HepG2 (cell line): ENCODE measurements around the gene VSIR.

ENCODE experiments used
- ATF3 ChIP-seq: sonication (generic); formaldehyde crosslinking; IDR thresholded peaks from 2 replicates; pipeline ENCODE4 v1.4.0; 2020; ENCODE audit warnings: missing genetic modification reagents
- BRD4 ChIP-seq: sonication (generic); formaldehyde crosslinking; IDR thresholded peaks from 2 replicates; pipeline ENCODE4 v1.4.0; 2020; ENCODE audit warnings: missing genetic modification reagents
- CENPBD1 ChIP-seq: sonication (generic); formaldehyde crosslinking; IDR thresholded peaks from 2 replicates; pipeline ENCODE4 v1.8.0; 2022; ENCODE audit warnings: missing genetic modification reagents, low read depth, mild to moderate bottlenecking, borderline replicate concordance
- CHD2 ChIP-seq: IDR thresholded peaks from 2 replicates; pipeline ENCODE4 v1.6.1; 2011; ENCODE audit warnings: low read depth, low read length, improper control_type of control experiment
- CREB1 ChIP-seq, 2 experiments: fragments of 450-650 bp in 1 of 2; IDR thresholded peaks; 2 replicates each; pipeline ENCODE4 v1.6.1; 2016 to 2017; ENCODE audit warnings: control low read depth in 1 of 2, mild to moderate bottlenecking in 1 of 2, missing compliant biosample characterization in 1 of 2, missing genetic modification characterization in 1 of 2
- NCOR1 ChIP-seq: fragments of 200-600 bp; sonication (generic); IDR thresholded peaks from 2 replicates; pipeline ENCODE4 v1.7.0; 2017; ENCODE audit warnings: antibody characterized with exemption, low read length, borderline replicate concordance
- NFE2L1 ChIP-seq: sonication (generic); formaldehyde crosslinking; IDR thresholded peaks from 2 replicates; pipeline ENCODE4 v1.4.0; 2020; ENCODE audit warnings: missing genetic modification reagents, mild to moderate bottlenecking, borderline replicate concordance
- NFIC ChIP-seq: IDR thresholded peaks from 2 replicates; pipeline ENCODE4 v1.6.1; 2012; ENCODE audit warnings: mild to moderate bottlenecking, low read length, inconsistent platforms
- PHF8 ChIP-seq: sonication (generic); formaldehyde crosslinking; IDR thresholded peaks from 2 replicates; pipeline ENCODE4 v1.5.0; 2020; ENCODE audit warnings: missing genetic modification reagents
- SOX6 ChIP-seq, 2 experiments: fragments of 450-650 bp in 1 of 2; sonication (generic) in 1 of 2; formaldehyde crosslinking in 1 of 2; IDR thresholded peaks; 2 replicates each; pipeline versions ENCODE4 v1.4.0 to v1.6.1; 2017 to 2020; ENCODE audit warnings: antibody characterized with exemption in 1 of 2, mild to moderate bottlenecking in 1 of 2, missing genetic modification reagents in 1 of 2
- SRF ChIP-seq: IDR thresholded peaks from 2 replicates; pipeline ENCODE4 v1.6.1; 2011; ENCODE audit warnings: mild to moderate bottlenecking, low read depth, low read length, moderate library complexity
- ZNF530 ChIP-seq: sonication (generic); formaldehyde crosslinking; IDR thresholded peaks from 2 replicates; pipeline ENCODE4 v1.5.0; 2020; ENCODE audit warnings: low read depth, mild to moderate bottlenecking, missing genetic modification reagents
- TF ChIP-seq, protein P1 (sequence below): sonication (generic); formaldehyde crosslinking; IDR thresholded peaks from 2 replicates; pipeline ENCODE4 v1.5.0; 2020; ENCODE audit warnings: mild to moderate bottlenecking, missing genetic modification reagents, borderline replicate concordance

DNA sequence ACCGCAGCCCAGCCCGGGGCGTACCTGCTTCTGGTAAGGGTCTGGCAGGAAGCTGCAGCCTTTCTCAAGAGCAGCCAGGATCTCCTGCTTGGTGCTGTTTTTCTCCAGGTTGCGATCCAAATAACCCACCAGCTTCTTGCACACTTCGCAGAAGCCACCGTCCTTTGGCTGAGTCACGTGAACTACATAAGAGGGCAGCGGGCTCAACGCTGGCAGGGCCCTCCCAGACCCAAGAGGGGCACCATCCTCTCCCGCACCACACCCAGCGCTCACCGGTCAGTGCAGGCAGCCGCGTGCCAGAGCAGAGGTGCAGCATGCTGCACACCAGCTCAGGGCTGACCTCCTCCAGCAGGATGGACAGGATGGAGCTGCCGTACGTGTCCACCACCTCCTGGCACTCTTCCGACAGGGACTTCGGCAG, 46.1 kb upstream of the VSIR start:
- no peak for TF ChIP-seq SRF
- no peak for TF ChIP-seq NFIC
- no peak for TF ChIP-seq CENPBD1 (CRISPR knock-in tag)
- TF ChIP-seq SOX6 (IDR thresholded peaks at IDR 0.05): no peak
- TF ChIP-seq SOX6 (CRISPR knock-in tag; IDR thresholded peaks at IDR 0.05): no peak
- no peak for TF ChIP-seq PHF8 (CRISPR knock-in tag)
- TF ChIP-seq, protein P1, sequence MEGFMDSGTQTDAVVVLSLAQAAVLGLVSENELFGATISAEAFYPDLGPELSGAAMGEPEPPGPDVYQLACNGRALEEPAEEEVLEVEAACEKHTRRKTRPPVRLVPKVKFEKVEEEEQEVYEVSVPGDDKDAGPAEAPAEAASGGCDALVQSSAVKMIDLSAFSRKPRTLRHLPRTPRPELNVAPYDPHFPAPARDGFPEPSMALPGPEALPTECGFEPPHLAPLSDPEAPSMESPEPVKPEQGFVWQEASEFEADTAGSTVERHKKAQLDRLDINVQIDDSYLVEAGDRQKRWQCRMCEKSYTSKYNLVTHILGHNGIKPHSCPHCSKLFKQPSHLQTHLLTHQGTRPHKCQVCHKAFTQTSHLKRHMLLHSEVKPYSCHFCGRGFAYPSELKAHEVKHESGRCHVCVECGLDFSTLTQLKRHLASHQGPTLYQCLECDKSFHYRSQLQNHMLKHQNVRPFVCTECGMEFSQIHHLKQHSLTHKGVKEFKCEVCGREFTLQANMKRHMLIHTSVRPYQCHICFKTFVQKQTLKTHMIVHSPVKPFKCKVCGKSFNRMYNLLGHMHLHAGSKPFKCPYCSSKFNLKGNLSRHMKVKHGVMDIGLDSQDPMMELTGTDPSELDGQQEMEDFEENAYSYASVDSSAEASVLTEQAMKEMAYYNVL (CRISPR knock-in tag): no peak
- no peak for TF ChIP-seq CREB1 (IDR thresholded peaks at IDR 0.05)
- TF ChIP-seq CREB1 (CRISPR knock-in tag; IDR thresholded peaks at IDR 0.05): no peak
- no peak for TF ChIP-seq ZNF530 (CRISPR knock-in tag)
- no peak for TF ChIP-seq CHD2
- TF ChIP-seq ATF3 (CRISPR knock-in tag): no peak
- no peak for TF ChIP-seq NFE2L1 (CRISPR knock-in tag)
- no peak for TF ChIP-seq NCOR1
- TF ChIP-seq BRD4: no peak
